PFSK-1 (cell line): Measurements from ENCODE around the gene ST6GALNAC2.

ENCODE experiments used
- FOXP2 ChIP-seq: optimal IDR thresholded peaks from 2 replicates; pipeline ENCODE3; 2011; ENCODE audit warnings: borderline replicate concordance, control low read depth, inconsistent platforms; ENCODE audit not compliant: insufficient read depth; ENCODE audit errors: extremely low read length, extremely low read depth
- POLR2AphosphoS5 ChIP-seq: IDR thresholded peaks from 2 replicates; pipeline ENCODE4 v1.6.1; 2012; ENCODE audit warnings: low read depth, mild to moderate bottlenecking, control low read depth, low read length, moderate library complexity
- REST ChIP-seq, 2 experiments: IDR thresholded peaks; 2 replicates each; pipeline versions ENCODE4 v1.6.1 to v1.8.0; 2011 to 2012; ENCODE audit warnings: low read depth in 2 of 2, low read length in 2 of 2, control low read depth in 1 of 2, inconsistent platforms in 1 of 2, mild to moderate bottlenecking in 1 of 2, moderate library complexity in 1 of 2; ENCODE audit not compliant: insufficient read depth in 1 of 2
- SIN3A ChIP-seq: IDR thresholded peaks from 2 replicates; pipeline ENCODE4 v1.6.1; 2012; ENCODE audit warnings: mild to moderate bottlenecking, low read length, moderate library complexity, borderline replicate concordance; ENCODE audit not compliant: insufficient read depth
- TAF1 ChIP-seq: IDR thresholded peaks from 2 replicates; pipeline ENCODE4 v1.6.1; 2012; ENCODE audit warnings: low read length, control low read depth, borderline replicate concordance; ENCODE audit not compliant: insufficient read depth

The ST6GALNAC2 gene

GRCh38 chr17:76588182-76588581 lies 2.5 kb upstream of the ST6GALNAC2 start:
- TF ChIP-seq TAF1 (no peak), SIN3A (no peak), FOXP2 (no peak), POLR2AphosphoS5 (no peak), REST (IDR thresholded peaks at IDR 0.05; ENCODE audit: insufficient read depth in 1 of 2, low read depth in 2 of 2, low read length in 2 of 2) (no peak)

GRCh38 chr17:76586741-76587487 lies 1.3 kb upstream of the ST6GALNAC2 start:
- TF ChIP-seq TAF1 (no peak), FOXP2 (no peak), POLR2AphosphoS5 (no peak), SIN3A (no peak), REST (IDR thresholded peaks at IDR 0.05; ENCODE audit: insufficient read depth in 1 of 2, low read depth in 2 of 2, low read length in 2 of 2) (no peak)

- TF ChIP-seq POLR2AphosphoS5 (no peak), SIN3A (no peak), REST (IDR thresholded peaks at IDR 0.05; ENCODE audit: insufficient read depth in 1 of 2, low read depth in 2 of 2, low read length in 2 of 2) (no peak)
Observed at GRCh38 chr17:76585033-76585648, 519 bp downstream of the ST6GALNAC2 start.

DNA sequence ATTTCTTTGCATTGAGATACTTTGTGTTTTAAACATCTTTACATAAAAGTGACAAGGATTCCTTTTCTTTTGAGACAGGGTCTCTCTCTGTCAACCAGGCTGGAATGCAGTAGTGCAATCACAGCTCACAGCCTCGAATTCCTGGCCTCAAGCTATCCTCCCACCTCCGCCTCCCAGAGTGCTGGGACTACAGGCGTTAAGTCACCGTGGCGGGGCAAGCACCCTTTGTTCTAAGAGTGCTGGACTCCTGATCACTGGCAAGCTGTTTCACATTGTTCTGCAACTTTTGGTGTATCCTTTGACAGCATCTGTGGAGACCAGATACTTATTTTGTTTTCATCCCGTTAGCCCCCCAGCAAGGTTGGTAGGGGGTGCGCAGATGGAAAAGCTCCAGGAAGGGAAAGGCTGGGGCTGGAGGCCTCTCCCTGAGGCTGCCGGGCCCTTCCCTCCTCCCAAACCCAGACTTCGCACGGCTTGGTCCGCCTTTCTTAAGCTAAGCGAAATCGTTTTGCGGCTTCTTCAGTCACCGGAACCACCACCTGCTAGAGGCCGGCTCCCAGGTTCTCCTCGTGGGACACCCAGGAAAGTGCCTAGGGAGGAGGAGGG lies 1.1 kb downstream of the ST6GALNAC2 start:
- TF ChIP-seq POLR2AphosphoS5 = no peak
- no peak for TF ChIP-seq FOXP2
- no peak for TF ChIP-seq SIN3A
- TF ChIP-seq TAF1 = no peak
- no peak for TF ChIP-seq REST (IDR thresholded peaks at IDR 0.05; ENCODE audit: insufficient read depth in 1 of 2, low read depth in 2 of 2, low read length in 2 of 2)
